DMS 273 (cell line): Measurements from ENCODE around the gene ENDOD1.

Experiments used
- DNase-seq: peaks from one replicate; lab custom pipeline; 2025; ENCODE audit not compliant: unreplicated experiment; lab: John Stamatoyannopoulos, UW

The ENDOD1 gene

GRCh38 chr11:95165638-95166037 lies 76.0 kb downstream of the ENDOD1 start:
- no peak for DNase-seq

- no peak for DNase-seq
Measured at GRCh38 chr11:95166781-95167180, 77.1 kb downstream of the ENDOD1 start.

GRCh38 chr11:95170294-95170693 lies 80.6 kb downstream of the ENDOD1 start:
- DNase-seq, result no peak

- DNase-seq, result no peak
Measured at GRCh38 chr11:95175818-95176380, 86.3 kb downstream of the ENDOD1 start.
